Measurements from ENCODE around the gene FNBP1. TPM values are rescaled to one million over a fixed set of nuclear protein-coding genes. Genes with fewer than 3 reads are reported as not detected.
A peak's percentile ranks its signal among the peaks of the same experiment; 100 is the strongest.
"Not testable (repeated sequence)": the region's sequence is repeated elsewhere in the genome, so short reads cannot be mapped to it uniquely, and the experiment has no call there.

The FNBP1 gene
- total RNA-seq, 1 experiment from 2014 or later, result 43.6 TPM

DNA sequence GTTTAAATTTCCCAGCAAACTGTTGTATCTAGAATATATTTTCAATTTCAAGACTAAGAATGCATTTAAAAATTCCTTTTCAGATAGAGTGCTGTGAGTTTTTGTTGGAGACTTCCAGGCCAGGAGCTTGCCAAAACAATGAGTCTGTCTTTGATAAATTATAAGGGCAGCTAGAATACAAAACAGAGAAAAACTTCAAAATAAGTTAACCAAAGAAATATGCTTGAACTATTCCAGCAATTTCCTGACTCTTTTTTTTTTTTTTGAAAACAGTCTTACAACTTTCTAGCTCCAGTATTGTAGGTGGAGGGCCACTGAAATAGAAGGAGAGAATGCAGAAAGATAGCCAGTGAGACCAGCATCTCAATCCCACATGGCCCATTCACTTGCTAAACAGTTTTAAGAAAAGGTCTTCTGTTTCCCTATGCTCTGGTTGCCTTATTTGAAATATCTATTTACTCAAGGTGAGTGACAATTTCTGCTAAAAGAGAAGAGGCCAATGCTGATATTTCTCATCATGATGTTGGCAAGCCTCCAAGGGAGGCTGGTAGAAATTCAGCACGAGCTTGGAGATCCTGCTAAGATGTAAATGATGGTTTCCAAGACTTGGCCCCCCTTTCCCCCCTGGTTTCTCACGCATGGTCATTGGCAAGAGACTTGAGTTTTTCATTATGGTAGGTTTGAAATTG lies 104.6 kb downstream of the FNBP1 start (continued):
- TF ChIP-seq, protein P1, sequence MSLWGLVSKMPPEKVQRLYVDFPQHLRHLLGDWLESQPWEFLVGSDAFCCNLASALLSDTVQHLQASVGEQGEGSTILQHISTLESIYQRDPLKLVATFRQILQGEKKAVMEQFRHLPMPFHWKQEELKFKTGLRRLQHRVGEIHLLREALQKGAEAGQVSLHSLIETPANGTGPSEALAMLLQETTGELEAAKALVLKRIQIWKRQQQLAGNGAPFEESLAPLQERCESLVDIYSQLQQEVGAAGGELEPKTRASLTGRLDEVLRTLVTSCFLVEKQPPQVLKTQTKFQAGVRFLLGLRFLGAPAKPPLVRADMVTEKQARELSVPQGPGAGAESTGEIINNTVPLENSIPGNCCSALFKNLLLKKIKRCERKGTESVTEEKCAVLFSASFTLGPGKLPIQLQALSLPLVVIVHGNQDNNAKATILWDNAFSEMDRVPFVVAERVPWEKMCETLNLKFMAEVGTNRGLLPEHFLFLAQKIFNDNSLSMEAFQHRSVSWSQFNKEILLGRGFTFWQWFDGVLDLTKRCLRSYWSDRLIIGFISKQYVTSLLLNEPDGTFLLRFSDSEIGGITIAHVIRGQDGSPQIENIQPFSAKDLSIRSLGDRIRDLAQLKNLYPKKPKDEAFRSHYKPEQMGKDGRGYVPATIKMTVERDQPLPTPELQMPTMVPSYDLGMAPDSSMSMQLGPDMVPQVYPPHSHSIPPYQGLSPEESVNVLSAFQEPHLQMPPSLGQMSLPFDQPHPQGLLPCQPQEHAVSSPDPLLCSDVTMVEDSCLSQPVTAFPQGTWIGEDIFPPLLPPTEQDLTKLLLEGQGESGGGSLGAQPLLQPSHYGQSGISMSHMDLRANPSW (CRISPR knock-in tag; conservative IDR thresholded peaks at IDR 0.05; ENCODE audit: low read depth), result no peak
- TF ChIP-seq CREB1 (CRISPR knock-in tag; IDR thresholded peaks at IDR 0.05) (no peak), ZNF219 (CRISPR knock-in tag; IDR thresholded peaks at IDR 0.05; ENCODE audit: borderline replicate concordance) (no peak)
- TF ChIP-seq, protein P2, sequence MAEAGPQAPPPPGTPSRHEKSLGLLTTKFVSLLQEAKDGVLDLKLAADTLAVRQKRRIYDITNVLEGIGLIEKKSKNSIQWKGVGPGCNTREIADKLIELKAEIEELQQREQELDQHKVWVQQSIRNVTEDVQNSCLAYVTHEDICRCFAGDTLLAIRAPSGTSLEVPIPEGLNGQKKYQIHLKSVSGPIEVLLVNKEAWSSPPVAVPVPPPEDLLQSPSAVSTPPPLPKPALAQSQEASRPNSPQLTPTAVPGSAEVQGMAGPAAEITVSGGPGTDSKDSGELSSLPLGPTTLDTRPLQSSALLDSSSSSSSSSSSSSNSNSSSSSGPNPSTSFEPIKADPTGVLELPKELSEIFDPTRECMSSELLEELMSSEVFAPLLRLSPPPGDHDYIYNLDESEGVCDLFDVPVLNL (CRISPR knock-in tag; IDR thresholded peaks at IDR 0.05; ENCODE audit: borderline replicate concordance, low read depth), result no peak

DNA sequence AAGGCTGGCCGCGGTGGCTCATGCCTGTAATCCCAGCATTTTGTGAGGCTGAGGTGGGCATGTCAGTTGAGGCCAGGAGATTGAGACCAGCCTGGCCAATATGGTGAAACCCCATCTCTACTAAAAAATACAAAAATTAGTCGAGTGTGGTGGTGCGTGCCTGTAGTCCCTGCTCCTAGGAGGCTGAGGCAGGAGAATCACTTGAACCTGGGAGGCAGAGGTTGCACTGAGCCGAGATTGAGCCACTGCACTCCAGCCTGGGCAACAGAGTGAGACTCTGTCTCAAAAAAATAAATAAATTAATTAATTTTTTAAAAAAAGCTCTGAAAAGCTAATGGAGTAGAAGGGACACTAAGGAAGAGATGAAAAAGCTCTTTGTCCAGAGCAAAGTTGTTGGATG lies 105.1 kb downstream of the FNBP1 start:
- TF ChIP-seq ZNF121 (CRISPR knock-in tag; IDR thresholded peaks at IDR 0.05), result peak; percentile 69
- H3K36me3 Mint-ChIP-seq; POLR2A ChIA-PET; H3K27ac Mint-ChIP-seq; H3K9me3 Mint-ChIP-seq; DNase-seq (ENCODE audit: low spot score); H3K27me3 Mint-ChIP-seq (ENCODE audit: low read depth); ATAC-seq; H3K4me3 Mint-ChIP-seq; CTCF ChIA-PET: not testable (repeated sequence)
- H3K4me1 Mint-ChIP-seq, result peaks cover 43% of the 10 kb centered on the region

DNA sequence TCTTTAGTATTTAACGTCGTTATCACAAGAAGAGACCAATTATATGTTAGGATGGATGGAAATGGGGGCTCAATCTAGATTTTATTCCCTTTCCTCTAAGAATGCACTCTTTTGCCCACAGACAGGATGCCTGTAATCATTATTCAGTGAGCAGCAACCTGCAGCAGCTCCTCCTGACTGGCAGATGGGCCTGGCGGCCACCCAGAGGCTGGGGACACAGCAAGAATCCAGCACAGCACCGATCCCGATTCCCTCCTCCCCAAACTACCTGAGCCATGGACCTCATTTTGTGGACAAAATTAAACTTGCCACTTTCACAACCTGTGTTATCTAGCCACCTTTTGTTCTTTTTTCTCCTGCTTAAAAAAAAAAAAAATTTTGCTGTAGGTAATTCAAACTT lies 106.8 kb downstream of the FNBP1 start:
- H3K27me3 Mint-ChIP-seq (ENCODE audit: low read depth), result no peaks in the 10 kb centered on the region
- DNase-seq (ENCODE audit: low spot score) (peak; percentile 24), ATAC-seq (peak; percentile 60)
- peak overlapping the region; percentile 33; the same call in 1 of the 2 replicates for H3K27ac Mint-ChIP-seq
- H3K4me3 Mint-ChIP-seq, result no peak overlapping the region
- no peaks in the 10 kb centered on the region; the same call in 1 of the 2 replicates for H3K9me3 Mint-ChIP-seq
- H3K4me1 Mint-ChIP-seq, result peaks cover 57% of the 10 kb centered on the region
- POLR2A ChIA-PET, result interaction anchor here (0.6 to 0.9 kb wide), 2 partner anchors 11 to 19 kb away, joined by 5 to 7 read pairs; no protein-coding TSS in a partner anchor
- H3K36me3 Mint-ChIP-seq, result no peaks in the 10 kb centered on the region; the same call in 1 of the 2 replicates
- CTCF ChIA-PET, result interaction anchor here (0.9 kb wide), 1 partner anchor 23 kb away, joined by 4 read pairs; no protein-coding TSS in a partner anchor
- TF ChIP-seq ZBTB21 (CRISPR knock-in tag; IDR thresholded peaks at IDR 0.05; ENCODE audit: borderline replicate concordance) (no peak), RELA (CRISPR knock-in tag; IDR thresholded peaks at IDR 0.05; ENCODE audit: borderline replicate concordance) (no peak), NFYB (CRISPR knock-in tag; conservative IDR thresholded peaks at IDR 0.05; ENCODE audit: low read depth) (no peak), SMAD4 (CRISPR knock-in tag; IDR thresholded peaks at IDR 0.05) (no peak), HMGA2 (CRISPR knock-in tag; IDR thresholded peaks at IDR 0.05) (no peak), GTF2I (CRISPR knock-in tag; conservative IDR thresholded peaks at IDR 0.05) (no peak), ATF1 (CRISPR knock-in tag; IDR thresholded peaks at IDR 0.05) (no peak), SMAD3 (CRISPR knock-in tag; IDR thresholded peaks at IDR 0.05; ENCODE audit: borderline replicate concordance) (no peak), ZNF423 (CRISPR knock-in tag; IDR thresholded peaks at IDR 0.05) (no peak), NR3C1 (CRISPR knock-in tag; conservative IDR thresholded peaks at IDR 0.05; ENCODE audit: low read depth) (no peak), ZNF263 (CRISPR knock-in tag; IDR thresholded peaks at IDR 0.05; ENCODE audit: low read depth) (no peak)
- TF ChIP-seq, protein P3, sequence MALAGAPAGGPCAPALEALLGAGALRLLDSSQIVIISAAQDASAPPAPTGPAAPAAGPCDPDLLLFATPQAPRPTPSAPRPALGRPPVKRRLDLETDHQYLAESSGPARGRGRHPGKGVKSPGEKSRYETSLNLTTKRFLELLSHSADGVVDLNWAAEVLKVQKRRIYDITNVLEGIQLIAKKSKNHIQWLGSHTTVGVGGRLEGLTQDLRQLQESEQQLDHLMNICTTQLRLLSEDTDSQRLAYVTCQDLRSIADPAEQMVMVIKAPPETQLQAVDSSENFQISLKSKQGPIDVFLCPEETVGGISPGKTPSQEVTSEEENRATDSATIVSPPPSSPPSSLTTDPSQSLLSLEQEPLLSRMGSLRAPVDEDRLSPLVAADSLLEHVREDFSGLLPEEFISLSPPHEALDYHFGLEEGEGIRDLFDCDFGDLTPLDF (CRISPR knock-in tag; IDR thresholded peaks at IDR 0.05), result no peak
- TF ChIP-seq, protein P4, sequence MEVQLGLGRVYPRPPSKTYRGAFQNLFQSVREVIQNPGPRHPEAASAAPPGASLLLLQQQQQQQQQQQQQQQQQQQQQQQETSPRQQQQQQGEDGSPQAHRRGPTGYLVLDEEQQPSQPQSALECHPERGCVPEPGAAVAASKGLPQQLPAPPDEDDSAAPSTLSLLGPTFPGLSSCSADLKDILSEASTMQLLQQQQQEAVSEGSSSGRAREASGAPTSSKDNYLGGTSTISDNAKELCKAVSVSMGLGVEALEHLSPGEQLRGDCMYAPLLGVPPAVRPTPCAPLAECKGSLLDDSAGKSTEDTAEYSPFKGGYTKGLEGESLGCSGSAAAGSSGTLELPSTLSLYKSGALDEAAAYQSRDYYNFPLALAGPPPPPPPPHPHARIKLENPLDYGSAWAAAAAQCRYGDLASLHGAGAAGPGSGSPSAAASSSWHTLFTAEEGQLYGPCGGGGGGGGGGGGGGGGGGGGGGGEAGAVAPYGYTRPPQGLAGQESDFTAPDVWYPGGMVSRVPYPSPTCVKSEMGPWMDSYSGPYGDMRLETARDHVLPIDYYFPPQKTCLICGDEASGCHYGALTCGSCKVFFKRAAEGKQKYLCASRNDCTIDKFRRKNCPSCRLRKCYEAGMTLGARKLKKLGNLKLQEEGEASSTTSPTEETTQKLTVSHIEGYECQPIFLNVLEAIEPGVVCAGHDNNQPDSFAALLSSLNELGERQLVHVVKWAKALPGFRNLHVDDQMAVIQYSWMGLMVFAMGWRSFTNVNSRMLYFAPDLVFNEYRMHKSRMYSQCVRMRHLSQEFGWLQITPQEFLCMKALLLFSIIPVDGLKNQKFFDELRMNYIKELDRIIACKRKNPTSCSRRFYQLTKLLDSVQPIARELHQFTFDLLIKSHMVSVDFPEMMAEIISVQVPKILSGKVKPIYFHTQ (CRISPR knock-in tag; IDR thresholded peaks at IDR 0.05), result no peak
- TF ChIP-seq, protein P5, sequence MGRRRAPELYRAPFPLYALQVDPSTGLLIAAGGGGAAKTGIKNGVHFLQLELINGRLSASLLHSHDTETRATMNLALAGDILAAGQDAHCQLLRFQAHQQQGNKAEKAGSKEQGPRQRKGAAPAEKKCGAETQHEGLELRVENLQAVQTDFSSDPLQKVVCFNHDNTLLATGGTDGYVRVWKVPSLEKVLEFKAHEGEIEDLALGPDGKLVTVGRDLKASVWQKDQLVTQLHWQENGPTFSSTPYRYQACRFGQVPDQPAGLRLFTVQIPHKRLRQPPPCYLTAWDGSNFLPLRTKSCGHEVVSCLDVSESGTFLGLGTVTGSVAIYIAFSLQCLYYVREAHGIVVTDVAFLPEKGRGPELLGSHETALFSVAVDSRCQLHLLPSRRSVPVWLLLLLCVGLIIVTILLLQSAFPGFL (CRISPR knock-in tag; IDR thresholded peaks at IDR 0.05; ENCODE audit: borderline replicate concordance), result no peak
- TF ChIP-seq, protein P6, sequence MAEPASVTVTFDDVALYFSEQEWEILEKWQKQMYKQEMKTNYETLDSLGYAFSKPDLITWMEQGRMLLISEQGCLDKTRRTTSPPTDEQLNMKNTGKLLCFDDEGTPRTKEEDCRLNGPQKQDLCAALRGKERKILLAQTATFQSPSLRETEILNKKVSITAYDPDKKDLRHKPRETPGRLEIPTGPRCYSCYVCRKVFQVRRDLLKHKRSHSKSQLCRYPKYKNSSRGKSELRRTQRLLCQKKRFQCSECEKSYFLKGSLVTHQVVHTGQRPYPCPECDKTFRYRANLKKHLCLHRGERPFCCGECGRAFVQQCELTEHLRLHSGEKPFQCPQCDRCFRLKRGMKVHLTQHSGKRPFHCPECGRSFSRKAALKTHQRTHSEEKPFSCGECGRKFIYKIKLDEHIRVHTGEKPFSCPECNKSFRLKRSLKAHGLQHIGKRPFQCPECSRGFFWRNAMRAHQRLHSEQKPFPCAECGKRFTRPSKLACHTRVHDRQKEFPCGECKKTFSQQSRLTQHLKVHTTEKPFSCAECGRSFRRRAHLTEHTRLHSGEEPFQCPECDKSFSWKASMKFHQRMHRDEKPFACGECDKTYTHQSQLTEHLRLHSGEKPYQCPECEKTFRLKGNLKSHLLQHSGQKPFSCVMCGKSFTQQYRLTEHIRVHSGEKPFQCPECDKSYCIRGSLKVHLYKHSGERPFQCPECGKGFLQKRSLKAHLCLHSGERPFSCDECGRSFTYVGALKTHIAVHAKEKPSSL (CRISPR knock-in tag; conservative IDR thresholded peaks at IDR 0.05), result no peak
- TF ChIP-seq, protein P7, sequence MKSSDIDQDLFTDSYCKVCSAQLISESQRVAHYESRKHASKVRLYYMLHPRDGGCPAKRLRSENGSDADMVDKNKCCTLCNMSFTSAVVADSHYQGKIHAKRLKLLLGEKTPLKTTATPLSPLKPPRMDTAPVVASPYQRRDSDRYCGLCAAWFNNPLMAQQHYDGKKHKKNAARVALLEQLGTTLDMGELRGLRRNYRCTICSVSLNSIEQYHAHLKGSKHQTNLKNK (CRISPR knock-in tag; IDR thresholded peaks at IDR 0.05), result no peak
